ENCODE data around the gene MKNK1. TPM values are rescaled to one million over a fixed set of nuclear protein-coding genes. Genes with fewer than 3 reads are reported as not detected.

The MKNK1 gene
- total and polyA plus RNA-seq, 2 of the 8 experiments (the other 6 are each of a cell fraction or from before 2014, with no cell fraction given) = 13.9 to 21.5 TPM

GRCh38 chr1:46568461-46568891 lies 35.6 kb downstream of the MKNK1 start:
- no peak for DNase-seq (ENCODE audit: low read depth in 1 of 2, low spot score in 2 of 2)
- Histone ChIP-seq H3K9me3 (ENCODE audit: insufficient read depth in 2 of 2, low read depth in 1 of 2, low read length in 1 of 2) (no peaks in the 10 kb centered on the region), H3K4me3 (ENCODE audit: extremely low read depth in 1 of 4, insufficient read depth in 2 of 4, low read depth in 3 of 4, low read length in 4 of 4) (no peak overlapping the region), H3K79me1 (ENCODE audit: low read depth, low read length) (no peaks in the 10 kb centered on the region), H2BK120ac (replicated peaks; ENCODE audit: low read depth, low read length) (no peak overlapping the region), H3K9ac (replicated peaks in 1 of 4; ENCODE audit: extremely low read depth in 1 of 4, low read depth in 3 of 4, low read length in 3 of 4) (no peak overlapping the region), H3K56ac (replicated peaks; ENCODE audit: insufficient read length, low read depth, low read length) (no peak overlapping the region), H4K8ac (ENCODE audit: extremely low read depth, insufficient read depth, low read length) (no peak overlapping the region), H3K27ac (ENCODE audit: low read depth, low read length) (no peak overlapping the region), H4K20me1 (replicated peaks in 1 of 2; ENCODE audit: control insufficient read depth in 1 of 2, insufficient read depth in 2 of 2, low read length in 2 of 2) (no peaks in the 10 kb centered on the region), H2AFZ (ENCODE audit: low read length) (no peak overlapping the region), H3K18ac (ENCODE audit: extremely low read depth, low read length) (no peak overlapping the region), H3K23me2 (ENCODE audit: low read depth, low read length) (no peaks in the 10 kb centered on the region), H3K27me3 (replicated peaks in 1 of 4; ENCODE audit: control insufficient read depth in 3 of 4, extremely low read depth in 1 of 4, insufficient read depth in 3 of 4, low read length in 3 of 4) (no peaks in the 10 kb centered on the region), H3K14ac (ENCODE audit: insufficient read length) (no peak overlapping the region), H4K5ac (ENCODE audit: insufficient read length, low read depth, low read length) (no peak overlapping the region), H3K36me3 (ENCODE audit: control insufficient read depth in 2 of 4, insufficient read depth in 4 of 4, low read length in 3 of 4) (no peaks in the 10 kb centered on the region; a peak in 1 of 8 replicates), H2BK20ac (ENCODE audit: low read length) (no peak overlapping the region), H3K4ac (replicated peaks; ENCODE audit: insufficient read length, low read depth, low read length) (no peak overlapping the region), H3K4me1 (replicated peaks in 1 of 4; ENCODE audit: control insufficient read depth in 3 of 4, insufficient read depth in 4 of 4, low read length in 3 of 4) (peaks cover 0 to 3% (median 1%) of the 10 kb centered on the region in 4 experiments; a peak in 4 of 7 replicates), H2BK5ac (ENCODE audit: low read depth, low read length) (no peak overlapping the region), H2BK12ac (ENCODE audit: low read depth, low read length) (no peak overlapping the region), H2BK15ac (ENCODE audit: low read length) (no peak overlapping the region), H3K23ac (ENCODE audit: insufficient read length) (no peak overlapping the region), H3K79me2 (ENCODE audit: control insufficient read depth in 1 of 2, insufficient read depth in 2 of 2, low read length in 2 of 2) (no peaks in the 10 kb centered on the region), H2AK5ac (ENCODE audit: low read depth, low read length) (no peak overlapping the region), H3K4me2 (ENCODE audit: insufficient read depth in 1 of 2, low read depth in 2 of 2, low read length in 2 of 2) (no peak overlapping the region; a peak in 1 of 4 replicates), H4K91ac (replicated peaks; ENCODE audit: insufficient read length, low read length) (no peak overlapping the region)
- TF ChIP-seq SP4 (IDR thresholded peaks at IDR 0.05; ENCODE audit: low read length) = no peak
- ChIA-PET POLR2A (ENCODE audit: partially characterized antibody) (interaction anchor here (1.4 kb wide), 1 partner anchor 106 kb away, joined by 3 read pairs; no protein-coding TSS in a partner anchor), CTCF (ENCODE audit: partially characterized antibody) (interaction anchor here (0.6 to 3.1 kb wide), 5 partner anchors 21 to 165 kb away, joined by 3 to 17 read pairs (median 9); partner anchors contain the start of gene MKNK1)
- 93% methylated on average over 6 of the region's 6 CpGs; no CpG with 5 or more reads in 1 of the 2 experiments for WGBS, 2 experiments (ENCODE audit: extremely low coverage in 1 of 2, insufficient coverage in 1 of 2, insufficient read length in 1 of 2, insufficient replicate concordance in 2 of 2, low coverage in 1 of 2, low lambda C conversion rate in 2 of 2, missing lambda C conversion rate in 1 of 2)
- no peak for FAIRE-seq

All from H1 (cell line).